Left renal pelvis (tissue), 4 donors: ENCODE data around the gene SFTPB. TPM values are rescaled to one million over a fixed set of nuclear protein-coding genes. Genes with fewer than 3 reads are reported as not detected.
"Not testable (repeated sequence)": the region's sequence is repeated elsewhere in the genome, so short reads cannot be mapped to it uniquely, and the experiment has no call there.

Source experiments
- DNase-seq, 4 donors: peaks; one replicate each; pipeline ENCODE4 v3.0.0-alpha.2; 2013; ENCODE audit warnings: low read depth in 4 of 4, low spot score in 3 of 4
- polyA plus RNA-seq, 4 donors: library from polyadenylated mRNA; unstranded; fragments of 120-200 nt; gene quantifications; one replicate each; pipeline ENCODE4 v1.2.1, GENCODE V29; 2013; ENCODE audit not compliant: insufficient read length in 4 of 4

SFTPB gene
- polyA plus RNA-seq, 4 donors = 0.05 to 3.4 (median 0.69) TPM

DNA sequence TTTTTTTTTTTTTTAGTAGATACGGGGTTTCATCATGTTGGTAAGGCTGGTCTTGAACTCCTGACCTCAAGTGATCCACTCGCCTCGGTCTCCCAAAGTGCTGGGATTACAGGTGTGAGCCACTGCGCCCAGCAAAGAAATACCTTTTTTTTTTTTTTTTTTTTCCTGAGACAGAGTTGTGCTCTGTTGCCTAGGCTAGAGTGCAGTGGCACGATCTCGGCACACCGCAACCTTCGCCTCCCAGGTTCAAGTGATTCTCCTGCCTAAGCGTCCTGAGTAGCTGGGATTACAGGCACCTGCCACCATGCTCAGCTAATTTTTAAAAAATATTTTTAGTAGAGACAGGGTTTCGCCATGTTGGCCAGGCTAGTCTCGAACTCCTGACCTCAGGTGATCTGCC is 7.7 kb downstream of the SFTPB start:
- not testable (repeated sequence) for DNase-seq

DNA sequence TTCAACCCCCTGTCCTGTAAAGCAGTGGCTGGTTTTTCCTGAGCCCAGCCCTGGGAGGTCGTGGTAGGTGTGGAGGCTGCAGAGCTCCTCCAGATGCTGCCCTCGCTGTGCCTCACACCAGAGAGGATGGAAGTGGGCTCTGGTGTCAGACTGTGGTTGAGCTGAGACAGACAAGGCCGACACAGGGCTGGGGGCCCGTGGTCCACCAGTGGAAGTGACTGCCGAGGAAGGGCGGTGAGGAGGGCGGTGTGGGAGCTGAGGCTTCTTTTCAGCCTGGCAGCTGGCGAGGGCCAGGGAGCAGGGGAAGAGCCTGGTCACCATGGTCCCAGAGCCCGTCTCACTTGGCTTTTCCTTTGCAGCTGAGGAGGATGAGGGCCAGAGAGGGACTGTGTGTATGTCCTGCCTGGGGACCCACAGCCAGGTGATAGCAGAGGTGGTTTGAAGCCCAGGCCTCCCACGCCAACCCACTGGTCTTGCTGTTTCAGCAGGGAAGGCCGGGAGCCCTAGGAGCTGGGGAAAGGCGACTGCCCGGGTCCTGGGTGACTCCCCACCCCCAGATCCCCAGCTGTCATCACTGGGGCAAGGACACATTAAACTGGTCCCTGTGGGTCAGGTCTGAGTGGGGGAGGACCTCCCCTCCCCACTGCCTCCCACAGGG is 8.5 kb downstream of the SFTPB start:
- DNase-seq = no peak

DNA sequence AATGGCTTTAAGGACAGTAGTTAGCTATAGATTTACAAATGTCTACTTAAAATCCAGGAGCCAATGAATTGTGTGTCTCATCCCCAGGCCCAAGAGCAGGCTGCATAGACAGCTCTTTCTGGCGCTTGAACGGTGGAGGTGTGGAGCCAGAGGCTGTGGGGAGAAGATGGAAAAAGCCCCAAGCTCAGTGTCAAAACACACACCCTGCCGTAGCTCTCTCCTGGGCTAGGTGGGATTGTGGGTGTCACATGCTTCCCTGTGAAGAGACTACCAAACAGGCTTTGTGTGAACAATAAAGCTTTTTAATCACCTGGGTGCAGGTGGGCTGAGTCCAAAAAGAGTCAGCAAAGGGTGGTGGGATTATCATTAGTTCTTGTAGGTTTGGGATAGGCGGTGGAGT is 10.6 kb downstream of the SFTPB start:
- DNase-seq = not testable (repeated sequence)

DNA sequence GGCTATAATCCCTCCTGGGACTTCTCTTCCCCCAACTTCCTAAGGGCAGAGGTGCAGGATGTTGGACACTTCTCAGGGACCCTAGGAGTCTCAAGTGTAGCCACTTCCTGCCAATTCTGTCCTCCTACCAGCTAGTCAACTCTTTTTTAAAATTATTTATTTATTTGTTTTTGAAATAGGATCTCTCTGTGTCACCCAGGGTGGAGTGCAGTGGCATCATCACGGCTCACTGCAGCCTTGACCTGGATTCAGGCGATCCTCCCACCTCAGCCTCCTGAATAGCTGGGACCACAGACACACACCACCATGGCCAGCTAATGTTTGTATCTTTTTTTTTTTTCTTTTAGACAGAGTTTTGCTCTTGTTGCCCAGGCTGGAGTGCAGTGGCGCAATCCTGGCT is 11.5 kb downstream of the SFTPB start:
- DNase-seq = no peak

DNA sequence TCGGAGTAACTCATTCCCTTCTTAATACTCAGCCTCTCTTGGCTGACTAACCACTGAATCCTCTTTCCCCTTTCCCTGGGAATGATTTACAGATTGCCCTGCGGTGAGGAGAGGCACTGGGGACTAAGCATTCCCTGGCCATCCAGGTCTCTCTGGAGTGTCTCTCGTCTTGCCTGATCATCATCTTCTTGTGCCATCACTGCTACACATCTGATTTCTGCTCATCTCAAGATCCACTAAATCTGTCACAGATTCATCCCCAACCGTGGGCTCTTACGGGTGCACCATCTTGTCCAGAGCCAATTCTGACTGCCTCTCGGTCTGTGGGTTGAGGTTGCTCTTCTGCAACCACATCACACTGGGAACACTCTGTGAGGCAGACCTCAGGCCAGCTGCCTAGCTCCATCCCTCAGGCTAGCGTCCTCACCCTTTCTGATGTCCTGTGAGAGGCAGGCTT is 12.0 kb downstream of the SFTPB start:
- DNase-seq = no peak

DNA sequence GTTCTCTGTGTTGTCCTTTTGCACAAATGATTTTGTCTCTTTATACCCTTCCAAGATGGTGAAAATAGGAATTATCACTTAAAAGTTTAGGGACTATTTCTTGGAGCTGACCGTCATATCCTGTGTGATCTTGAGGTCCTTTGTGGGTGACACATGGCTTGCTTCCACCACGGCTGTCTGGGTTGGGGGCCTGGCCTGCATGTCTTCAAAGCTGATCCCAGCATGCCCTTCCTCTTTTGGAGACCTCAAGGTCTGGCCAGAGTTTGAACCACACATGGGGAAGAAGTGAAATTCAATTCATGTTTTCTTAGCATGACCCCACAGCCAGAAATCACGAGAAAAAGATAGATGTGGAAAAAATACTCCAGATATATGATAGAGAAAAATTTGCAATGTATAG is 14.0 kb downstream of the SFTPB start:
- DNase-seq = no peak

DNA sequence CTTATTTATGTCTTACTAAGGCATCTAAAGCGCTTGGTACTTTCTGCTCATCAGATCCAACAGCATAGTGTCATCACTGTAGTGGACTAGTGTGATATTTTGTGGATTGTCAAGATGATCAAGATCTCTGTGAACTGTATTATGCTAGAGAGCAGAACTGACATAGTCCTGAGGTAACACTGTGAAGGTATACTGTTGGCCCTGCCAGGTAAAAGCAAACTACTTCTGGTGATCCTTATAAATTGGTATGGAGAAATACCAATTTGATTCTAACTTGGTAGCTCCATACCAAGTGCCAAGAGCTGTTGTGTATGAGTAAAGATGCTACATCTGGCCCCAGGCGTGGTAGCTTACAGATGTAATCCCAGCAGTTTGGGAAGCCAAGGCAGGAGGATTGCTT is 15.9 kb downstream of the SFTPB start:
- no peak for DNase-seq

DNA sequence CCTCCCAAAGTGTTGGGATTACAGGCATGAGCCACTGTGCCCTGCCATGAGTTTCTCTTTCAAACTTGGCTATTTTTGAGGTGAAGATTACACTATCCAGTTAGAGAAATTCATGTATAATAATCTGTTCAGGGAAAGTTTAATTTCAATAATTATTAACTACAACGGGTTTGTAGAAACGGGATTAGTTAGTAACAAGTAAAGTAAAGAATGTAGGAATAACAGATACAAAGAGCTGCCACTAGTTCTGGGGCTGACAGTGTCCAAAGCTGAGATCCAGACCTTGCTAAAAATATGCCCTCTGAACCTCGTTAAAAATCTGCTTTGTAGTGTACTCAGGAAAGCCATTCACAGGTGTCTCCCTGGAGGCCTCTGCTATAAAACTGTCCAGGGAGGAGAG is 16.9 kb downstream of the SFTPB start:
- no peak for DNase-seq

DNA sequence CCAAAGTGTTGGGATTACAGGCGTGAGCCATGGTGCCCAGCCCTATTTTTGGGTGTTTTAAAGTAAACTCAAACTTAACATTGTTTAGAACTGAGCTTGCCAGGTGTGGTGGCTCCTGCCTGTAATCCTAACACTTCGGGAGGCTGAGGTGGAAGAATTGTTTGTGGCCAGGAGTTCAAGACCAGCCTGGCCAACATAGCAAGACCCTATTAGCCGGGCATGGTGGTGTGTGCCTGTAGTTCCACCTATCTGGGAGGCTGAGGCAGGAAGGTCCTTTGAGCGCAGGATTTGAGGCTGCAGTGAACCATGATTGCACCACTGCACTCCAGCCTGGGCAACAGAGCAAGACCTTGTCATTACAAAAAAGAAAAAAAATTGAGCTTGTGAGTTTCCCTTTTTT is 17.5 kb downstream of the SFTPB start:
- DNase-seq = no peak

DNA sequence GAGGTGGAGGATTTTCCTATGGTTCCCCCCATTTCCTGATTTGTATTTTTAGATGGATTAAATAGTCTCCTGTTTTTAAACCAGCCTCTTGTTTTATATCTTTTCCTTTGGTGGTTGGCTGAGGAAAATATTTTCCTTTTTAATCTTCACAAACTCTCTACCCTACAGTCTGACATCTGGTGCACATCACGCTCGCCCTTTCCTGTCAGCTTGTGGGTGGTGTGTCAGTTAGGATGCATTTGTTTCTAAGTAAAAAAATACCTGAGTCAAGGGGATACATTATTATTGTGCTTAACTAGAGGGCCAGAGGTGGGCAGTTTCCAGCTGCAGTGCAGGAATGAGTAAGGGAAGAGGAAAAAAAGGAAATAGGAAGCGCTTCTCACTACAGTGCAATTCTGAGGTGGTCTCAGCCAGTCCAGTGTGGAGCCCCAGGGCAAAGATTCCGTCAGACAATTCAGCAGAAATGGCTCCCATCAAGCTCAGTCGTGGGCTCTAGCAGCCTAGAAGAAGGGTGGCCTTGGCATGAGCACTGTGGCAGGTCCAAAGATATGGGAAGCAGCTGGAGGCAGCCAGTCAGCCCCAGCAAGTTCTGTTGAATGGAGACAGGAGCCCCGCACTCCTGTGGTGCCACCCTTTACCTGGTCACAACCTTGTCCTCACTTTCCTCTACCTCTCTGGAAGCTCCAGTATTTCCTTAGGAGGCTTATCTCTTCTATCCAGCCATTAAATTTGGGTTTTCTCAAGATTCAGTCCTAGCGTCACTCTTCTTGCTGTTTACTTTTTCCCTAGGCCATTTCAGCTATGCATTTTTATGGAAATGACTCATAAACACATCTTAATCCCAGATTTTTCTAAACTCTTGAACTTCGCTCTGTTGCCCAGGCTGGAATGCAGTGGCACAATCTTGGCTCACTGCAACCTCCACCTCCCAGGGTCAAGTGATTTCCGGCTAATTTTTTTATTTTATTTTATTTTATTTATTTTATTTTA is 18.5 kb downstream of the SFTPB start:
- no peak for DNase-seq

DNA sequence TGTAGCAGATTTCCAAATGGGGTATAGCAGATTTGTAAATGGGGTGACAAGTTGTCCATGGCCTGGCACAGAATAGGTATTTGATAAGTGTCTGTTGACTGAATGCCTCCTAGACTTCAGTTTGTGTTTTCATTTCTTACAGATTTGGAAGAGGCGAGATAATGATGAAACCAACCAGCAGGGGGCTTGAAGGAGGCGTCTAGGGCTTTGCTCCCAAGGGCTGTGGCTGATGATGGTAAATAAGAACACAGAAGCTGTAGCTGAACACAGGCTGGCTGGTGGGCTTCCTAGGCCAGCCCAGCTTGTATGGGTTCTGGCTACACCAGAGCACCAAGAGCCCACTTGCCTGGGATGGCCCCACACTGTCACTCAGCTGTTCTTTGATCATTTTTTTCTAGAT is 19.4 kb downstream of the SFTPB start:
- no peak for DNase-seq

DNA sequence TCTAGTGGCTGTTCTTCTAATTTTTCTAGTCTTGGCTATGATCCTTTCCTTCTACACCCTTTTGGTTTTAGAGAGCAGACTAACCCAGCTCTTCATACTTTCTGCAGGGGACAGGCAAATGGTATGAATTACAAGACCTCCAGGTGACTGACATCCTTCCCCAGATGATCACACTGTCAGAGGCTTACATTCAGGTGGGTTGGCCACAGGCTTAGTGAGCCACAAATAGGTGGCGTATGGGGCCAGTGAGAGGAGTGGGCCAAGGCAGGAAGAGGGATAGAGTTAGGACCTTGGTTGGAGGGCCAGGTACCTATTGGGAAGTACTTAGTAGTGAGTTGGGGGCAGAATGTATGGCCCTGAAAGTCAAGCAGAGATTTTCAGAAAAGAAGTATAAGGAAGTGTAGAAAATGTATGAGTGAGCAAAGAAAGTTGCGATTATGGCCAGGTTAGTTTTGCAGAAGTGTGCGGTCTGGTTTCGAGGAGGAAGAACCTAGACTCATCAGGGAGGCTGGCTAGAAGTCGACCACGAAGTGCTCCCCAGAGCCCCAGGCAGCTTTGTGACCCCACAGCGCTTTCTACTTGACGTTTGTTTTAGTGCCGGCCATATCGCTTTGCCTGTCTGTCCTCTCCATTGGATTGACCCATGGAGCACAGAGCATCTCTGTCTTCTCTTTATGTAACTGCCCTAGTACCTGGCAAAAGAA is 20.0 kb downstream of the SFTPB start:
- no peak for DNase-seq

DNA sequence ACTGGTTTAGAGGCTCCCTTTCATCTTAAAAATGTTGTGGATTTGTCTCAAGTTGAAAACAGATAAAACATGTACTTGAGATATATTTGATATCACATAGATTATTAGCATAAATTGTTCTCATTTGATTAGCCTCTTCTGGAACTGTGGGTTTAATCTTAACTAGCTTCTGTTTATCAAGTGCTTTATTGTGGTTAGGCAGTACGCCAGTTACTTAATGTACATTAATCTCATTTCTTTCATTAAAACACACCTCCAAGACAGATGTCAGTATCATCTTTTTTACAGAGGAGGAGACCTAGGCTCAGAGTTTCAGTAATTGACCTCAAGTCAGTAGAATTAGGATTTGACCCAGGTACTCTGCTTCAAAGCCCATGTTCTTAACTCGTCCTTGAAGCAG is 21.8 kb downstream of the SFTPB start:
- DNase-seq = no peak

DNA sequence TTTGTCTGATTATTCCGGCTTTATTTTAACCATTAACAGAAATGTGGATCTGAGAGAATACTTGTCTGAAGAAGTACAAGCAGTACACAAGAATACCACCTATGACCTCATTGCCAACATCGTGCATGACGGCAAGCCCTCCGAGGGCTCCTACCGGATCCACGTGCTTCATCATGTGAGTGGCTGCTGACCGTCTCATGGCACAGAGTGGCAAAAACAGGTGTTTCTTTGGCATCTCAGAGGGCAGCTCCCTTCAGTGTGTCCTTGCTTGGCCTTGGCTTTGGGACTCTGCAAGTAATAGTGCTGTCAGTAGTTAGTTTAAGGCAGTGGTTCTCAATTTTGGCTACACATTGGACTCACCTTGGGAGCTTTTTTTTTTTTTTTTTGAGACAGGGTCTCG is 23.1 kb downstream of the SFTPB start:
- DNase-seq = no peak

DNA sequence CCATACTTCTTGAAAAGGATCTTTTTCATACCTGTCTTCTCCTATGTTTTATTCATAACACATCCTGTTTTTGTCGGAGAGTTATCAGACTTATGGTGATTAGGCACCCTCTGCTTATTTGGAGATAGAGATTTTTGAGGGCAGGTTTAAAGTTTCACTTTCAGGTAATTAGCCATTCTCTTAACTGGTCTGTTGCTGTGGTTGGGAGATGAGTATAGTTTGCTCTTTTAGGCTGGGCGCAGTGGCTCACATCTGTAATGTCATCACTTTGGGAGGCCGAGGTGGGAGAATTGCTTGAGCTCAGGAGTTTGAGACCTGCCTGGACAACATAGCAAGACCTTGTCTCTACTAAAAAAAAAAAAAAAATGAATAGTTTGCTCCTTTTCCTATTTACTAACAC is 25.3 kb downstream of the SFTPB start:
- no peak for DNase-seq

DNA sequence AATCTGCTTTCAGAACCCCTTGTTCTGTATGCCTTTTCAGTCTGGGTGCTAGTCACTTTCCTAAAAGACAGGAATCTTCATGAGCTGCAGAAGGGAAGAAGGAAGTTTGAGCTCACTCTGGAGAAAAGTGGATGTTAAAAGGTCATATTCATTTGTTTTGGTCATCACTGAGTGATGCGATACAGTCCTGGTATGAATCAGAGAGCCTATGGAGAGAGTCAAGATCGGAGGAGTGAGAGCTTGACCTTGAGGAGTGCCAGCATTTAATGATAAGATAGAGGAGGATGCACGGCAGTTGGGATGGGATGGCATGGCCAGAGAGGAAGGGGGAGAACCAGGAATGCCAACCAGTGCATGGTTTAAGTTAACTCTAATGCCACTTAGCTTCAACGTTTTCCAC is 32.4 kb downstream of the SFTPB start:
- DNase-seq = no peak

DNA sequence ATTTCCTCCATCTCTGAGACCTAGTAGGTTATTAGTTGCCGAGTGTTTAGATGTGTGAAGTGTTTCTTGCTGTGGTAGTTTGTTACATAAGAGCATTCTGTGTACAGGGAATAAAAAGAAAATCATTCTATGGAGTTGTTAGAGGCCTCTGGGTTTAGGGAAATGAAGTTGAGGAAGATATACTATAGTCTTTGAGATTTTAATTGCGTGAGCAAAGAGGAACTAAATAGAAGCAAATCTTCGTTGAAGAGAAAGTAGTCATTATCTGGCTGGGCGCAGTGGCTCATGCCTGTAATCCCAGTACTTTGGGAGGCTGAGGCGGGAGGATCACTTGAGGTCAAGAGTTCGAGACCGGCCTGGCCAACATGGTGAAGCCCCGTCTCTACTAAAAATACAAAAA is 33.0 kb downstream of the SFTPB start:
- no peak for DNase-seq

DNA sequence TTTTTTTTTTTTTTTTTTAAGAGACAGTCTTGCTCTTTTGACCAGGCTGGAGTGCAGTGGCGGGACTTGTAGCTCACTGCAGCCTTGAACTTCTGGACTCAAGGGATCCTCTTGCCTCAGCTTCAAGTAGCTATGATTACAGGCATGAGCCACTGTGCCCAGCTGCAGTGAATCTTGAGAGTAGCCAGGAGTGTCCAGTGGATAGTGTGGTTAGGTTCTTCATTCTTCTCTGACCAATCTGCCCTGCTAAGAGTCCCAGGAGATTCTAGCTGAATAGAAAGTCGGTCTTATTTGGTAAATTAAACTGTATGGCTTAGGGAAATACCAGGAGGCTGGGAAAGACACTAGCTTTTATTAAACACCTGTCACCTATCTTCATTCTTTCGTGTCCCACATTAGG is 36.7 kb downstream of the SFTPB start:
- no peak for DNase-seq

DNA sequence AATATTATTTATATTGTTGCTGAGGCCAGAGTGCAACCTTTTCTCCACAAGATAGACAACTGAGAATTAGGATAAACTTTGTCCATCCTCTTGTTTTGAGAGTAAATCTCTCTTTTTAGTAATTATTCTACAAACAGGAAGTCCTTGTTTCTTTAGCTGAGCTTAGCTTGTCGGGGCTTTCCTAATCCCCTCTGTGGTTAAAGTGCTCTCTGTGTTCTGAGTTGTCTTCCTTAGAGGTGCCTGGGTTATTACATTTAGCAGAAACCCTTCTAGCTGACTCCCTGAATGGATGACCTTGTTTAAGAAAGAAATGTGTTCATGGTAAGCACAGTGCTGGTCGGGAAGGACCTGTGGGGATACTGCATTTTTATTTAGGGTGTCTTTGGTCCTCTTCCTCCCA is 39.3 kb downstream of the SFTPB start:
- DNase-seq = no peak

DNA sequence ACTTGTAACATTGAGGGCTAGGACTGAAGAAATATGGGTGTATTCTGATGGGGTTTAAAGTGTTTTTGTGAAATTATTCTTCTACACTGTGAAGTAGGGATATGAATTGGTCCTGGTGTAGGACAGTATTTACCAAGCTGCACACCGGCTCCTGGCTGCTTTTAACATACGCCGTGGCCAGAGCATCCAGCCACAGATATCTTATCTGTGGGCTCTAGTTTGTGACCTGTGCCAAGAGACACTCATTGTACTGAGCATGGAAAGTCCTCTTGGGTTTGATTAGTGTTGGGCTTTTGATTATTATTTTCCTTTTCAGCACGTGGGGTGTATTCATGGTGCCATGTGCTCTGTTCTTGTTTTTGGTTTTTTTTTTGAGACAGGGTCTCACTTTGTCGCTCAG is 44.0 kb downstream of the SFTPB start:
- DNase-seq = no peak

DNA sequence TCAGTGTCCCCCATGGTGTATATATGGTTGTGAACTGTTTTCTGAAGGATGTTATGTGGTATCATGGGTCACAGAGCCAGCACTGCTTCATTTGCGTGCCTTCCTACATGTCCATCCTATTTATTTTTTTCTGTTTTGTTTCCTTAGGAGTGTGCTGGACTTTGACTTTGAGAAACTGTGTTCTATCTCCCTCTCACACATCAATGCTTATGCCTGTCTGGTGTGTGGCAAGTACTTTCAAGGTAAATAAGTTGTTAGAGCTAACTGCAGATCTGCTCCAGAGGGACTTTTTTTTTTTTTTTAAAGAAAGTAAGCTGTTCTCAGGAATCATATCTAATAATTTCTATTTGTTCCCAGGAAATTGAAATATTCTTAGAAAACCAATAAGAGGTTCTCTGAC is 46.7 kb downstream of the SFTPB start:
- DNase-seq = no peak
